RWPE1 (cell line): ENCODE data around the gene LMF1.

ENCODE experiments used
- CTCF ChIA-PET: fragments of 350-600 bp; sonication (Branson Sonifier 250); formaldehyde crosslinking; extraction: SDS; loops from one replicate; lab custom pipeline; 2021; lab: Yijun Ruan, JAX
- POLR2A ChIA-PET: fragments of 400-600 bp; formaldehyde crosslinking; extraction: SDS; loops from one replicate; lab custom pipeline; 2020; ENCODE audit warnings: antibody characterized with exemption; ENCODE audit not compliant: low non-redundant PET; lab: Yijun Ruan, JAX
- DNase-seq: peaks from one replicate; pipeline ENCODE4 v3.0.0; 2012; ENCODE audit warnings: low spot score
- H3K27ac ChIP-seq: fragments of 450-650 bp; 2 replicates; pipeline ENCODE4 v1.5.1; 2017
- CTCF ChIP-seq: fragments of 450-650 bp; conservative IDR thresholded peaks from 2 replicates; pipeline ENCODE4 v1.5.1; 2017; ENCODE audit warnings: low read depth, mild to moderate bottlenecking

LMF1 gene

DNA sequence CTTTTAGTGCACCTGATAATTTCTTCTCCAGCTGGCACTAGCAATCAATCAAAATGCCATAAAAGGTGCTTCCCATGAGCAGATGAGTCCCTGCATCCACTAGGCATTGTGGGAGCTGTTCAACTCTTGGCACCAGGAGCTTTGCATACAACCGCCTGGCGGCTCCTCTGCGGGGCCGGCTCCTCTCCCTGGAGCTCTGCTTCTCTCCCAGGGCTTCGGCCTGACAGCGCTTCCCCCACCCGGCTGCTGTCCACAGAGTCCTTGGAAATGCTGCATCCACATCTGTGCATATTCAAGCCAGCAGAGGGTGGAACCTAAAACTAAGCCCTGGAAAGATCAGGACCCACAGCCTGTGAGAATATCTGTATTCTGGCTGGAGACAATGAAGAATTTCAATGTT lies 62.9 kb downstream of the LMF1 start:
- H3K27ac ChIP-seq = no peak overlapping the region
- no peak for TF ChIP-seq CTCF
- ChIA-PET POLR2A (no interaction called here), CTCF (no interaction called here)
- DNase-seq = no peak

GRCh38 chr16:907361-907760 lies 63.4 kb downstream of the LMF1 start:
- CTCF ChIA-PET = no interaction called here
- DNase-seq = no peak

DNA sequence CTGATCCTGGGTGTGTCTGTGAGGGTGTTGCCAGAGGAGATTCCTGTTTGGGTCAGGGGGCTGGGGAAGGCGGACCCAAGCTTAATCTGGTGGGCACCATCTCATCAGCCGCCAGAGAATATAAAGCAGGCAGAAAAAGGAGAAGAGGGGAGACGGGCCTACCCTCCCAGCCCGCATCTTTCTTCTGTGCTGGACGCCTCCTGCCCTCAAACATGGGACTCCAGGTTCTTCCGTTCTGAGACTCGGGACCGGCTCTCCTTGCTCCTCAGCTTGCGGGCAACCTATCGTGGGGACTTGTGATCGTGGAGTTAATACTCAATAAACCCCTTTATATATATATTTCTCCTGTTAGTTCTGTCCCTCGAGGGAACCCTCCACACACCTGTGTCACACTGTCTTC lies 64.5 kb downstream of the LMF1 start:
- no peak overlapping the region for H3K27ac ChIP-seq
- ChIA-PET POLR2A (no interaction called here), CTCF (no interaction called here)
- DNase-seq = no peak
- TF ChIP-seq CTCF = no peak

More at GRCh38 chr16:907361-907760, 63.4 kb downstream of the LMF1 start:
- H3K27ac ChIP-seq = no peak overlapping the region
- no peak for TF ChIP-seq CTCF
- POLR2A ChIA-PET = no interaction called here

- no peak for DNase-seq
- H3K27ac ChIP-seq = no peak overlapping the region
- ChIA-PET CTCF (interaction anchor here (0.7 kb wide), 1 partner anchor 29 kb away, joined by 3 read pairs; no protein-coding TSS in a partner anchor), POLR2A (no interaction called here)
- no peak for TF ChIP-seq CTCF
These were observed 68.8 kb downstream of the LMF1 start for GRCh38 chr16:901715-902601.

DNA sequence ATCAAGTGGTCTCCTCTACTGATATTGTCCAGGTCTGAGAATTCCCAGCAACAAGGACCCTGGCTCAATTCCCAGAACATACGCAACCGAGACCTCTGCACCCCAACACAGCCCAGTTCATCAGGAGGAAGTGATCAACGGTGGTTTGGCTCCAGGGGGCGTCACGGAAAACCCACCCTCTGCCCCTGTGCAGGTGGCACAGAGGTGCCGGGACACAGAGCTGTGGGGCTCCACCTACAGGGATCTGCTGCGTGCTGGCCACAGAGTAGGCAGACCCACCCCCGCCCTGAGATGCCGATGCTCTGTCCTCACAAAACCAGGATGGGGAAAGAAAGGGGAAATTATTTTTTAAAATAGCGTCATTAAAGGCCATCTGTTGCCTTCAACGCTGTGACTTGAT lies 69.6 kb downstream of the LMF1 start:
- no peak for TF ChIP-seq CTCF
- H3K27ac ChIP-seq = no peak overlapping the region
- ChIA-PET CTCF (no interaction called here), POLR2A (no interaction called here)
- no peak for DNase-seq

DNA sequence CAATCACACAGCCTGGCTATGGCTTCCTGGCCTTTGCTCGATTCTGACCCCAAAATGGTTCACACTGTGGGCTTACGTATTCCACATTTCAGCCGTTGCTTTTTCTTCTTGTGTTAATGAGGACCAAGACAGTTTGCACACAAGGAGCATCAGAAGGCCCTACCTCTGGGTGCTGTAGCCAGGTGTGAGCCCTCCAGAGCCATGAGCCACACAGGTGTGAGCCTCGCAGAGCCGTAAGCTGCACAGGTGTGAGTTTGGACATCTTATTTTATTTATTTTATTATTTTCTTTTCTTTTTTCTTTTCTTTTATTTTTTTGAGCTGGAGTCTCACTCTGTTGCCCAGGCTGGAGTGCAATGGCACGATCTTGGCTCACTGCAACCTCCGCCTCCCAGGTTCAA lies 70.6 kb downstream of the LMF1 start:
- H3K27ac ChIP-seq = no peak overlapping the region
- no peak for DNase-seq
- ChIA-PET CTCF (interaction anchor here (0.7 kb wide), 1 partner anchor 966 kb away, joined by 3 read pairs; no protein-coding TSS in a partner anchor), POLR2A (no interaction called here)
- no peak for TF ChIP-seq CTCF
